ENCODE data around the gene KLHL14. TPM values are rescaled to one million over a fixed set of nuclear protein-coding genes. Genes with fewer than 3 reads are reported as not detected.

KLHL14 gene
- total RNA-seq, 4 donors from 2014 or later, result 0.19 to 0.79 (median 0.40) TPM

GRCh38 chr18:32760391-32760790 lies 12.4 kb downstream of the KLHL14 start:
- DNase-seq (ENCODE audit: low spot score) (no peak), ATAC-seq (ENCODE audit: low FRiP score) (no peak)
- TF ChIP-seq CTCF (IDR thresholded peaks at IDR 0.05), result no peak

- no peak for TF ChIP-seq CTCF (IDR thresholded peaks at IDR 0.05)
- no peak for DNase-seq (ENCODE audit: low spot score)
- no peak for ATAC-seq (ENCODE audit: low FRiP score)
These were observed 13.1 kb downstream of the KLHL14 start for GRCh38 chr18:32759611-32760167.

DNA sequence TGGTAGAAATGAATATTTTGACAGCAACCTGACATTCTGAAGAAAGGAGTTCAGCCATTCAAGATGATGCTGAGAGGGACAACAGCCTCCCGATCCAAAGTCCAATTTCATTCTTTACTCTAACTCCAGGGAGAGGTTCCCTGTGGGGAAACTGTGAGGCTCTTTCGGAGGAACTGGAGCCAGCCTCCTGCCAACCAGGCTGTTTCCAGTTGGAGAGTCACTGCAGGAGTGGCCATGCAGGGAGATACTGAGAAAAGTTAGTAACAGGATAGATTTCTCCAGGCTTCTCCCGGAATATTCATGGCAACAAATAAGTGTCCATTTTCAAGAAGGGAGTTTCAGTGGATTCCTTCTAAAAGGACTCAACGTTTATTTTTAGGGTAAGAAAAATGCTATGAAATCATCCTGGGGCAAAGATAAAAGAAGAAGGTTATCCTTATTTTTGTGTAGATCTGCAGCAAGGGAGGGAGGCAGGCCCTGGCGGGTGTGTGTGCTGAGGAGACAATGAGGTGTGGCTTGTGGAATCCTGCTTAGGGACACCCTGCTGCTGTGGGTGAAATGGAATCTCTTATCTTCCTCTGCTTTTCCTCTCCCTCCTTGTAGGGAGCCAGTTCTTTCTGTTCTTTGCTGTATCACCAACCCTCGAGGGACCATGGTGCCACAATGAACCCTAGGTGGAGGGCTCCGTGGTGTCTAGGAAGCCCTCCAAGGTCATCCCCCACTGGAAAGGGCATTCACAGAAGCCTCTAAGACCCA lies 18.1 kb downstream of the KLHL14 start:
- ATAC-seq (ENCODE audit: low FRiP score), result no peak
- DNase-seq (ENCODE audit: low spot score), result no peak
- TF ChIP-seq CTCF (IDR thresholded peaks at IDR 0.05), result no peak

GRCh38 chr18:32753656-32754260 lies 19.1 kb downstream of the KLHL14 start:
- DNase-seq (ENCODE audit: low spot score) (no peak), ATAC-seq (ENCODE audit: low FRiP score) (no peak)
- no peak for TF ChIP-seq CTCF (IDR thresholded peaks at IDR 0.05)

DNA sequence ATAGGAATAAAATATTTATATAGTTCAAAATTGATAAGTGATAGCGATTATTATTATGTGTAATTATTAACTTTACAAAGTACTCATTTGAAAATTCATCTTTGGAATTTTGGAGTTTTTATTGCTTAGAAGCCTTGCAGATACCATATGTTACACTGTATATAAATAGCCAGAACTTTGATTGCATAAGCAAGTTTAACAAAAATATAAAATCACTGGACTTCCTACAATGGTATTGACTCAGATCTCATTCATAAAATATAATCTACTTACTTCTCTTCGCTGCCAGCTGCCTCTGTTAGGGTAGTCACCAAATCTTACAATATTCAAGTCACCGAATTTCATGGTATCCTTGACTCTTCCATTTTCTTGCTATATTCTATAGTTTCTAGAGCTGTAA lies 22.5 kb downstream of the KLHL14 start:
- ATAC-seq (ENCODE audit: low FRiP score) (no peak), DNase-seq (ENCODE audit: low spot score) (no peak)
- TF ChIP-seq CTCF (IDR thresholded peaks at IDR 0.05), result no peak

- TF ChIP-seq CTCF (IDR thresholded peaks at IDR 0.05), result no peak
- no peak for ATAC-seq (ENCODE audit: low FRiP score)
- DNase-seq (ENCODE audit: low spot score), result no peak
These were observed 23.0 kb downstream of the KLHL14 start for GRCh38 chr18:32749809-32750208.

GRCh38 chr18:32742579-32742978 lies 30.2 kb downstream of the KLHL14 start:
- TF ChIP-seq CTCF (IDR thresholded peaks at IDR 0.05), result no peak
- no peak for ATAC-seq (ENCODE audit: low FRiP score)
- no peak for DNase-seq (ENCODE audit: low spot score)
